Tibial nerve (tissue), 4 donors: ENCODE measurements around the gene ZNF112.

Experiments
- EP300 ChIP-seq, 2 donors: sonication (generic); formaldehyde crosslinking; IDR thresholded peaks; one replicate each; pipeline ENCODE4 v1.6.1; 2017; ENCODE audit warnings: antibody characterized with exemption in 2 of 2, mild to moderate bottlenecking in 1 of 2
- POLR2A ChIP-seq, 2 donors: fragments of 450-650 bp; IDR thresholded peaks; one replicate each; pipeline ENCODE4 v1.6.1; 2017; ENCODE audit warnings: antibody characterized with exemption in 2 of 2, mild to moderate bottlenecking in 2 of 2, moderate library complexity in 2 of 2
- TF ChIP-seq, protein P1 (sequence below), 5 experiments: fragments of 200-600 bp in 3 of 5; fragments of 450-650 bp in 2 of 5; sonication (generic) in 3 of 5; IDR thresholded peaks; one replicate each; pipeline ENCODE4 v1.5.1; 2016 to 2019; ENCODE audit warnings: antibody characterized with exemption in 5 of 5, mild to moderate bottlenecking in 3 of 5, moderate library complexity in 2 of 5

DNA sequence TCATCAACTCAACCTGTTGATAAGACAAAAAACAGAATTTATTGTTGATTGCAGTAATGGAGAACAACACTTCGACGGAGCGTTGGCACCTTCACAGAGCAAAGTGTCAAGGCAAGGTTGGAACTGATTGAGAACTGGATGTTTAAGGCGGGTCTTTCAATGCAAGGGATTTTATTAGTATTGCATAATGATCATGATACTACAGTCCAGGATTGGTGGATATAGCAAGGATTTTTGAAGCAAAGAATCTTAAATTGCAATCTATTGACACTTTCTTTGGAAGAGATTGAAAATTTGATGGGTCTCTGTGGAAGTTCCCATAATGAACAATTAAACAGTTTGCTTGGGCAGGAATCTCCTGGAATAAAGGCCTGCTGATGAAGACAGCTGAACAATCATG is 51.0 kb downstream of the ZNF112 start:
- TF ChIP-seq, protein P1, sequence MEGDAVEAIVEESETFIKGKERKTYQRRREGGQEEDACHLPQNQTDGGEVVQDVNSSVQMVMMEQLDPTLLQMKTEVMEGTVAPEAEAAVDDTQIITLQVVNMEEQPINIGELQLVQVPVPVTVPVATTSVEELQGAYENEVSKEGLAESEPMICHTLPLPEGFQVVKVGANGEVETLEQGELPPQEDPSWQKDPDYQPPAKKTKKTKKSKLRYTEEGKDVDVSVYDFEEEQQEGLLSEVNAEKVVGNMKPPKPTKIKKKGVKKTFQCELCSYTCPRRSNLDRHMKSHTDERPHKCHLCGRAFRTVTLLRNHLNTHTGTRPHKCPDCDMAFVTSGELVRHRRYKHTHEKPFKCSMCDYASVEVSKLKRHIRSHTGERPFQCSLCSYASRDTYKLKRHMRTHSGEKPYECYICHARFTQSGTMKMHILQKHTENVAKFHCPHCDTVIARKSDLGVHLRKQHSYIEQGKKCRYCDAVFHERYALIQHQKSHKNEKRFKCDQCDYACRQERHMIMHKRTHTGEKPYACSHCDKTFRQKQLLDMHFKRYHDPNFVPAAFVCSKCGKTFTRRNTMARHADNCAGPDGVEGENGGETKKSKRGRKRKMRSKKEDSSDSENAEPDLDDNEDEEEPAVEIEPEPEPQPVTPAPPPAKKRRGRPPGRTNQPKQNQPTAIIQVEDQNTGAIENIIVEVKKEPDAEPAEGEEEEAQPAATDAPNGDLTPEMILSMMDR (IDR thresholded peaks at IDR 0.05) = no peak
- TF ChIP-seq POLR2A (IDR thresholded peaks at IDR 0.05) = no peak
- TF ChIP-seq EP300 (IDR thresholded peaks at IDR 0.05) = no peak
